CD14-positive monocyte (primary cell): ENCODE results near the gene UGT1A8. TPM values are rescaled to one million over a fixed set of nuclear protein-coding genes. Genes with fewer than 3 reads are reported as not detected.

Experiments used
- DNase-seq, 3 donors: peaks; one replicate each; pipeline ENCODE4 v3.0.0-alpha.2; 2011 to 2022
- H2AFZ ChIP-seq: 2 replicates; pipeline ENCODE4 v1.6.0; 2012; ENCODE audit warnings: mild to moderate bottlenecking, low read depth, low read length, inconsistent platforms; ENCODE audit not compliant: insufficient read depth, poor library complexity, severe bottlenecking
- H3K27ac ChIP-seq, 2 donors: 1 replicate in 1 of 2; 2 replicates in 1 of 2; pipeline ENCODE4 v1.5.1; 2012 to 2013; ENCODE audit warnings: low read length in 2 of 2, control low read depth in 1 of 2, inconsistent platforms in 1 of 2, low read depth in 1 of 2, mild to moderate bottlenecking in 1 of 2
- H3K27me3 ChIP-seq, 2 donors: one replicate each; pipeline versions ENCODE4 v1.6.0 to v1.6.1; 2011 to 2013; ENCODE audit warnings: low read length in 2 of 2; ENCODE audit not compliant: control insufficient read depth in 2 of 2, insufficient read depth in 2 of 2
- H3K36me3 ChIP-seq, 2 donors: replicated peaks in 1 of 2; 1 replicate in 1 of 2; 2 replicates in 1 of 2; pipeline versions ENCODE4 v1.5.1 to v1.6.1; 2012 to 2013; ENCODE audit warnings: low read length in 2 of 2, control low read depth in 1 of 2, inconsistent platforms in 1 of 2, mild to moderate bottlenecking in 1 of 2; ENCODE audit not compliant: insufficient read depth in 2 of 2, control insufficient read depth in 1 of 2
- H3K4me1 ChIP-seq, 2 donors: 1 replicate in 1 of 2; 2 replicates in 1 of 2; pipeline versions ENCODE4 v1.5.1 to v1.6.1; 2012 to 2013; ENCODE audit warnings: low read length in 2 of 2, control low read depth in 1 of 2, inconsistent platforms in 1 of 2, mild to moderate bottlenecking in 1 of 2, moderate library complexity in 1 of 2; ENCODE audit not compliant: insufficient read depth in 2 of 2, control insufficient read depth in 1 of 2
- H3K4me2 ChIP-seq: replicated peaks from 2 replicates; pipeline ENCODE3; 2012; ENCODE audit warnings: low read length, moderate library complexity, mild to moderate bottlenecking; ENCODE audit not compliant: poor library complexity, severe bottlenecking; ENCODE audit errors: extremely low read depth
- H3K4me3 ChIP-seq, 3 experiments: fragments of 200-600 bp in 1 of 3; sonication (generic) in 1 of 3; replicated peaks in 1 of 3; 1 replicate in 2 of 3; 2 replicates in 1 of 3; pipeline ENCODE4 v1.5.1; 2011 to 2013; ENCODE audit warnings: low read length in 3 of 3, mild to moderate bottlenecking in 3 of 3, control low read depth in 2 of 3, low read depth in 2 of 3, inconsistent platforms in 1 of 3, moderate library complexity in 1 of 3
- H3K79me2 ChIP-seq: 2 replicates; pipeline ENCODE4 v1.6.0; 2012; ENCODE audit warnings: mild to moderate bottlenecking, control low read depth, inconsistent platforms, low read length, moderate library complexity; ENCODE audit not compliant: insufficient read depth
- H3K9ac ChIP-seq: 2 replicates; pipeline ENCODE4 v1.6.0; 2017; ENCODE audit warnings: low read length, mild to moderate bottlenecking; ENCODE audit not compliant: insufficient read depth, poor library complexity, severe bottlenecking
- H3K9me3 ChIP-seq, 2 donors: replicated peaks in 1 of 2; 1 replicate in 1 of 2; 2 replicates in 1 of 2; pipeline versions ENCODE4 v1.5.1 to v1.6.1; 2012 to 2013; ENCODE audit warnings: low read length in 2 of 2, control low read depth in 1 of 2; ENCODE audit not compliant: control insufficient read depth in 1 of 2, insufficient read depth in 1 of 2
- H4K20me1 ChIP-seq: 2 replicates; pipeline ENCODE4 v1.6.0; 2012; ENCODE audit warnings: mild to moderate bottlenecking, low read length, control low read depth, moderate library complexity; ENCODE audit not compliant: insufficient read depth
- H3K27ac Mint-ChIP-seq, 7 donors: one replicate each; pipeline ENCODE4 v1.8.0; 2020; ENCODE audit warnings: mild to moderate bottlenecking in 7 of 7, mixed read lengths in 7 of 7, moderate library complexity in 6 of 7, inconsistent platforms in 2 of 7
- H3K27me3 Mint-ChIP-seq, 3 donors: one replicate each; pipeline ENCODE4 v1.8.0; 2021 to 2022; ENCODE audit warnings: low read depth in 3 of 3, mild to moderate bottlenecking in 3 of 3, mixed read lengths in 3 of 3, moderate library complexity in 3 of 3, inconsistent platforms in 1 of 3
- H3K36me3 Mint-ChIP-seq, 2 donors: one replicate each; pipeline ENCODE4 v1.8.0; 2020; ENCODE audit warnings: mixed read lengths in 2 of 2, inconsistent platforms in 1 of 2, mild to moderate bottlenecking in 1 of 2
- H3K4me1 Mint-ChIP-seq: one replicate; pipeline ENCODE4 v1.8.0; 2020; ENCODE audit warnings: mild to moderate bottlenecking, mixed read lengths
- H3K4me3 Mint-ChIP-seq, 2 donors: one replicate each; pipeline ENCODE4 v1.8.0; 2020; ENCODE audit warnings: mild to moderate bottlenecking in 2 of 2, mixed read lengths in 2 of 2, moderate library complexity in 1 of 2
- H3K9me3 Mint-ChIP-seq, 7 donors: one replicate each; pipeline ENCODE4 v1.8.0; 2020 to 2022; ENCODE audit warnings: mixed read lengths in 7 of 7, mild to moderate bottlenecking in 6 of 7, moderate library complexity in 6 of 7, inconsistent platforms in 2 of 7
- WGBS: methylation state at CpG from one replicate; pipeline ENCODE4 v1.1.5; 2013; ENCODE audit warnings: missing lambda C conversion rate; ENCODE audit not compliant: insufficient coverage; 5-methylcytosine and 5-hydroxymethylcytosine counted together
- intact Hi-C, 2 donors: fragments of 100-400 bp; cut with micrococcal nuclease; formaldehyde crosslinking; loops; one replicate each; pipeline versions ENCODE4 v1.15.0 to v1.15.1; 2023
- polyA plus RNA-seq, 3 donors: library from polyadenylated mRNA; depleted of rRNA in 1 of 3; unstranded in 2 of 3; stranded (reverse) in 1 of 3; fragments of 300-500 nt in 2 of 3; fragments of >200 nt in 1 of 3; fragmentation: Illumina TruSeq in 2 of 3; gene quantifications; 1 replicate in 2 of 3; 2 replicates in 1 of 3; pipeline ENCODE4 v1.2.3, GENCODE V29; 2012 to 2021
- TF ChIP-seq, protein P1 (sequence below): fragments of 200-600 bp; IDR thresholded peaks from one replicate; pipeline ENCODE4 v1.8.0; 2022; ENCODE audit warnings: antibody characterized with exemption, mild to moderate bottlenecking

The UGT1A8 gene
- polyA plus RNA-seq, 3 donors: not detected

DNA sequence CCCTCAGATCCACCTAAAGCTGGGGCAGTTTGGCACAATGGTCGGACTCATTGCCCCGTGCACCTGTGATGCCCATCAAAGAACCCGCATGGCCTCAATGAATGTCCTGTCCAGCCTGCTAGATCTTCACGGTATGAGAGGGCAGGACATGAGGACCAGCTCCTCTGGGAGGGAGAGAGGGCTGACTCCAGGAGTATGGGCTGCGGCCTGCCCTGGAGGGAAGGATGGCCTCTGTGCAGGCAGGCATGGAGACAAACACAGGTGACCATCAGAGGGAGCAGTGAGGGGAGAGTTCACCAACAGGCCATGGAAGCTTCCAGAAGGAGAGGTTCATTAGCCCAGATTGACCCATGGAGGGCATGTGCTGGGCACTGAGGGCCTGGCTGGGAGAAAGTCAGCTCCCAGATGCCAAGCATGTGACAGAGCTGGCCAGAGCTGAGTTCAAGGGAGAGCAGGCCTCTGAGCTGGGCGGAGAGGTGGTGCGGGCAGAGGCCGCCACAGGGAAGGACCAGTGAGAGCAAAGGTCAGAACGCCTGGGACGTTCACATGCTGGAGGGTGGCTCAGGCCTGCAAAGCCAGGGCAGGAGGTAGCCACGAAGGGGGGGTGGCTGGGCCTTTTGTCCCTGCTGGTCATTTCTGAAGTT is 200.7 kb downstream of the UGT1A8 start:
- H3K9ac ChIP-seq: no peak overlapping the region
- H3K4me1 Mint-ChIP-seq: peaks cover 3% of the 10 kb centered on the region
- H4K20me1 ChIP-seq: no peaks in the 10 kb centered on the region
- no peaks in the 10 kb centered on the region for H3K36me3 ChIP-seq
- peaks cover 0 to 4% (median 0%) of the 10 kb centered on the region in 7 donors for H3K9me3 Mint-ChIP-seq
- H2AFZ ChIP-seq: no peak overlapping the region
- peaks cover 2 to 5% of the 10 kb centered on the region in 2 donors for H3K4me1 ChIP-seq
- H3K4me3 Mint-ChIP-seq: no peak overlapping the region
- TF ChIP-seq, protein P1, sequence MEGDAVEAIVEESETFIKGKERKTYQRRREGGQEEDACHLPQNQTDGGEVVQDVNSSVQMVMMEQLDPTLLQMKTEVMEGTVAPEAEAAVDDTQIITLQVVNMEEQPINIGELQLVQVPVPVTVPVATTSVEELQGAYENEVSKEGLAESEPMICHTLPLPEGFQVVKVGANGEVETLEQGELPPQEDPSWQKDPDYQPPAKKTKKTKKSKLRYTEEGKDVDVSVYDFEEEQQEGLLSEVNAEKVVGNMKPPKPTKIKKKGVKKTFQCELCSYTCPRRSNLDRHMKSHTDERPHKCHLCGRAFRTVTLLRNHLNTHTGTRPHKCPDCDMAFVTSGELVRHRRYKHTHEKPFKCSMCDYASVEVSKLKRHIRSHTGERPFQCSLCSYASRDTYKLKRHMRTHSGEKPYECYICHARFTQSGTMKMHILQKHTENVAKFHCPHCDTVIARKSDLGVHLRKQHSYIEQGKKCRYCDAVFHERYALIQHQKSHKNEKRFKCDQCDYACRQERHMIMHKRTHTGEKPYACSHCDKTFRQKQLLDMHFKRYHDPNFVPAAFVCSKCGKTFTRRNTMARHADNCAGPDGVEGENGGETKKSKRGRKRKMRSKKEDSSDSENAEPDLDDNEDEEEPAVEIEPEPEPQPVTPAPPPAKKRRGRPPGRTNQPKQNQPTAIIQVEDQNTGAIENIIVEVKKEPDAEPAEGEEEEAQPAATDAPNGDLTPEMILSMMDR: no peak
- H3K4me2 ChIP-seq: no peak overlapping the region
- no peak overlapping the region for H3K27ac Mint-ChIP-seq
- H3K27me3 ChIP-seq: no peaks in the 10 kb centered on the region
- H3K9me3 ChIP-seq: no peaks in the 10 kb centered on the region
- DNase-seq: no peak
- no peak overlapping the region for H3K27ac ChIP-seq
- intact Hi-C loops: no loop called here
- no peak overlapping the region for H3K4me3 ChIP-seq
- H3K79me2 ChIP-seq: no peaks in the 10 kb centered on the region
- no peaks in the 10 kb centered on the region for H3K36me3 Mint-ChIP-seq
- 91% methylated on average over 11 of the region's 11 CpGs for WGBS
- H3K27me3 Mint-ChIP-seq: peaks cover 2 to 9% (median 7%) of the 10 kb centered on the region in 3 donors

DNA sequence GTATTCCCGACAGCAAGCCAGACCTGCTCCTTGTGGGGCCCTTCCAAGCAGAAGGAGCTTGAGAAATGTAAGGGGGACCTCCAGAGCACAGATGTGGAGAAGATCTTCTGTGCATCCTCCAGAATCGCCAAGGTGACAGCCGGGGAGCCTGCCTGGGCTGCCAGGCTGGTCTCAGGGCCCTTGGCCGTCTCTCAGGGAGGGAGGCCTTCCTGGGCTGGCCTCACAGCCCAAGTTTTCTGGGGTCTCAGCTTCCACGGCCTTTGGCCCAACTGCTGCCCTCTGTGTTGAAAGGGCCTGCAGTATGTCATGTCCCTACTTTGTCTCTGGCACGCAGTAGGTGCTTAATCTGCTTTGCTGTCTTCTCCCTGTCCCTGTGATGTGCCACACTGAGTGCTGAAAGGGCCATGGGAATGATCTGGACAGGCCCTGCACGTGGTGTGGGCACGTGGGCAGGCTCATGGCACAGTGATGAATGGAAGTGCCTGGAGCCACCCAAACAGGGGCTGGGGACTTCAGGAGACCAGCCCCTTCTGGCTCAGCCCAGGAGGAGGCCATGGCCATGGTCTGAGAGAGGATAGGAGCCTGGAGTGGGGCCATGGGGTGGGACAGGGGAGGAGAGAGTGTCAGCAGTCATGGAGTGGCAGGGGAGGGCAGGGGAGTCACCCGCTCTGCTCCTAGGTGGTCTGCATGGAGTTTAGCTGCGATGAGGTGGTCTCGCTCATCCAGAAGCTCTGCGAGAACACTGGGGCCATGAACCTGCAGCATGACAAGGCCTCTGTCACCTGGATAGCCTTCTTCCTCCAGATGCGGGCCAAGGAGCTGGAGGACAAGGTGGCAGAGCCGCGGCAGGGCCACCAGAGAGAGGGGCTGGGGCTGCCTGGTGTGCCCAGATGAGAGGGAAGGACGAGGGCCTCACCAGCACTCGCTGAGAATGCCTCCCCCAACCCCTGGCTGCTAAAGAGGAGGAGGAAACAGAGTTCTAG is 201.5 kb downstream of the UGT1A8 start:
- Histone ChIP-seq H3K4me3 (no peak overlapping the region), H3K9me3 (no peaks in the 10 kb centered on the region), H2AFZ (no peak overlapping the region), H3K9ac (no peak overlapping the region), H3K36me3 (no peaks in the 10 kb centered on the region), H3K4me1 (peaks cover 4 to 8% of the 10 kb centered on the region in 2 donors), H3K79me2 (no peaks in the 10 kb centered on the region), H3K4me2 (no peak overlapping the region), H4K20me1 (no peaks in the 10 kb centered on the region), H3K27me3 (no peaks in the 10 kb centered on the region), H3K27ac (no peak overlapping the region)
- Mint-ChIP-seq H3K9me3 (peaks cover 0 to 2% (median 0%) of the 10 kb centered on the region in 7 donors), H3K27ac (no peak overlapping the region), H3K4me3 (no peak overlapping the region), H3K27me3 (peaks cover 2 to 7% (median 7%) of the 10 kb centered on the region in 3 donors), H3K36me3 (no peaks in the 10 kb centered on the region), H3K4me1 (peaks cover 7% of the 10 kb centered on the region)
- TF ChIP-seq, protein P1: no peak
- WGBS: 83% methylated on average over 9 of the region's 17 CpGs
- DNase-seq: no peak
- intact Hi-C loops: no loop called here
